ENCODE data around the gene EHBP1L1. TPM values are rescaled to one million over a fixed set of nuclear protein-coding genes. Genes with fewer than 3 reads are reported as not detected.

The EHBP1L1 gene
- total and polyA plus RNA-seq, 4 donors: 1.1 to 120 (median 10.0) TPM

GRCh38 chr11:65530157-65530496, 45.7 kb upstream of the EHBP1L1 start:
- no peak overlapping the region for H3K27ac ChIP-seq (ENCODE audit: low read depth in 1 of 2, low read length in 2 of 2)
- H3K4me3 ChIP-seq (ENCODE audit: low read depth in 1 of 3, low read length in 3 of 3): no peak overlapping the region
- H3K4me1 ChIP-seq (ENCODE audit: control insufficient read depth in 4 of 4, insufficient read depth in 4 of 4, low read length in 3 of 4): peaks cover 18 to 67% (median 53%) of the 10 kb centered on the region in 4 donors
- WGBS: 91% methylated on average over 5 of the region's 5 CpGs
- TF ChIP-seq REST (IDR thresholded peaks at IDR 0.05) (no peak), GABPA (IDR thresholded peaks at IDR 0.05 in 1 of 2, conservative IDR thresholded peaks at IDR 0.05 in 1 of 2) (no peak), ZBTB33 (IDR thresholded peaks at IDR 0.05) (no peak), CTCF (IDR thresholded peaks at IDR 0.05; ENCODE audit: low read depth, low read length, missing input control) (peak; percentile 11), YY1 (IDR thresholded peaks at IDR 0.05) (peak; percentile 24), ATF3 (IDR thresholded peaks at IDR 0.05) (no peak)
- DNase-seq (ENCODE audit: low spot score): no peak
- no peaks in the 10 kb centered on the region for H3K9me3 ChIP-seq (ENCODE audit: control insufficient read depth in 4 of 4, low read length in 3 of 4)
- H3K36me3 ChIP-seq (ENCODE audit: control insufficient read depth in 4 of 4, insufficient read depth in 3 of 4, low read depth in 1 of 4, low read length in 3 of 4): peaks cover 8 to 36% (median 16%) of the 10 kb centered on the region in 4 donors
- no peak overlapping the region for H3K9ac ChIP-seq (ENCODE audit: low read depth in 1 of 2, low read length in 2 of 2)
- no peaks in the 10 kb centered on the region for H3K27me3 ChIP-seq (ENCODE audit: control insufficient read depth in 4 of 4, insufficient read depth in 4 of 4, low read length in 3 of 4)

- Histone ChIP-seq H3K27ac (ENCODE audit: low read depth in 1 of 2, low read length in 2 of 2) (no peak overlapping the region), H3K4me1 (ENCODE audit: control insufficient read depth in 4 of 4, insufficient read depth in 4 of 4, low read length in 3 of 4) (peaks cover 12 to 47% (median 39%) of the 10 kb centered on the region in 4 donors), H3K9me3 (ENCODE audit: control insufficient read depth in 4 of 4, low read length in 3 of 4) (no peaks in the 10 kb centered on the region), H3K36me3 (ENCODE audit: control insufficient read depth in 4 of 4, insufficient read depth in 3 of 4, low read depth in 1 of 4, low read length in 3 of 4) (peaks cover 8 to 45% (median 23%) of the 10 kb centered on the region in 4 donors), H3K9ac (ENCODE audit: low read depth in 1 of 2, low read length in 2 of 2) (no peak overlapping the region), H3K27me3 (ENCODE audit: control insufficient read depth in 4 of 4, insufficient read depth in 4 of 4, low read length in 3 of 4) (no peaks in the 10 kb centered on the region), H3K4me3 (ENCODE audit: low read depth in 1 of 3, low read length in 3 of 3) (no peak overlapping the region)
- WGBS: 76% methylated on average over 15 of the region's 15 CpGs
- no peak for DNase-seq (ENCODE audit: low spot score)
- TF ChIP-seq MAX (IDR thresholded peaks at IDR 0.05) (no peak), REST (IDR thresholded peaks at IDR 0.05) (no peak), HNF4A (conservative IDR thresholded peaks at IDR 0.05) (peak; percentile 68 to 69), TAF1 (conservative IDR thresholded peaks at IDR 0.05) (no peak), SP1 (IDR thresholded peaks at IDR 0.05) (peak; percentile 25), ZBTB33 (IDR thresholded peaks at IDR 0.05) (no peak), JUND (IDR thresholded peaks at IDR 0.05) (no peak), NR2F2 (IDR thresholded peaks at IDR 0.05) (no peak), CTCF (IDR thresholded peaks at IDR 0.05; ENCODE audit: low read depth, low read length, missing input control) (no peak), FOXA1 (IDR thresholded peaks at IDR 0.05) (no peak), HNF4G (IDR thresholded peaks at IDR 0.05) (no peak)
Observed at GRCh38 chr11:65532388-65533064, 43.3 kb upstream of the EHBP1L1 start.

All from liver (tissue), 9 donors.